PC-9 (cell line): ENCODE results near the gene CDK5RAP2. TPM values are rescaled to one million over a fixed set of nuclear protein-coding genes. Genes with fewer than 3 reads are reported as not detected.

Experiments
- BruUV-seq: library from RNA; stranded (reverse); fragments of 400-500 nt; replicated peaks from 2 replicates; lab custom pipeline; 2021; lab: Mats Ljungman, UMichigan
- CTCF ChIA-PET: fragments of 300-600 bp; sonication (Branson Sonifier 250); formaldehyde crosslinking; loops from one replicate; lab custom pipeline; 2022; ENCODE audit warnings: antibody characterized with exemption; lab: Charles Lee
- POLR2A ChIA-PET: fragments of 300-600 bp; sonication (Branson Sonifier 250); formaldehyde crosslinking; loops from one replicate; lab custom pipeline; 2022; ENCODE audit warnings: antibody characterized with exemption; ENCODE audit not compliant: unreplicated experiment; lab: Charles Lee
- DNase-seq, 2 experiments: peaks; one replicate each; pipeline versions ENCODE4 v3.0.0 to v3.0.0-alpha.2; 2015 to 2022; ENCODE audit warnings: mixed read lengths in 1 of 2
- H2AFZ ChIP-seq: fragments of 200-600 bp; sonication (generic); 2 replicates; pipeline ENCODE4 v1.8.1; 2017; ENCODE audit warnings: antibody characterized with exemption
- H3F3A ChIP-seq: fragments of 200-600 bp; sonication (generic); 2 replicates; pipeline ENCODE4 v1.8.1; 2017; ENCODE audit warnings: antibody characterized with exemption, mild to moderate bottlenecking, low read depth; ENCODE audit not compliant: insufficient read depth
- H3K27ac ChIP-seq: fragments of 200-600 bp; sonication (generic); 2 replicates; pipeline ENCODE4 v1.6.1; 2016; ENCODE audit warnings: mixed run types
- H3K27me3 ChIP-seq: fragments of 200-600 bp; sonication (generic); 2 replicates; pipeline ENCODE4 v1.6.1; 2016; ENCODE audit warnings: low read depth, mixed run types; ENCODE audit not compliant: insufficient read depth
- H3K36me3 ChIP-seq: fragments of 200-600 bp; sonication (generic); 2 replicates; pipeline ENCODE4 v1.6.1; 2016; ENCODE audit warnings: low read depth, mixed run types
- H3K4me1 ChIP-seq: fragments of 200-600 bp; sonication (generic); replicated peaks from 2 replicates; pipeline ENCODE4 v1.6.1; 2016; ENCODE audit warnings: mixed run types; ENCODE audit not compliant: insufficient read depth
- H3K4me2 ChIP-seq: fragments of 200-600 bp; sonication (generic); 2 replicates; pipeline ENCODE4 v1.6.1; 2017; ENCODE audit warnings: mixed run types
- H3K4me3 ChIP-seq: fragments of 200-600 bp; sonication (generic); 2 replicates; pipeline ENCODE4 v1.6.1; 2016; ENCODE audit warnings: mixed run types
- H3K79me2 ChIP-seq: fragments of 200-600 bp; sonication (generic); 2 replicates; pipeline ENCODE4 v1.6.1; 2017; ENCODE audit warnings: low read depth, mixed run types
- H3K9me2 ChIP-seq: fragments of 200-600 bp; sonication (generic); 2 replicates; pipeline ENCODE4 v1.8.1; 2017; ENCODE audit warnings: mild to moderate bottlenecking; ENCODE audit not compliant: insufficient read depth
- H3K9me3 ChIP-seq: fragments of 200-600 bp; sonication (generic); 2 replicates; pipeline ENCODE4 v1.8.1; 2016; ENCODE audit warnings: low read depth; ENCODE audit not compliant: insufficient read depth
- H4K20me1 ChIP-seq: fragments of 200-600 bp; sonication (generic); 2 replicates; pipeline ENCODE4 v1.8.1; 2017; ENCODE audit not compliant: insufficient read depth
- CTCF ChIP-seq: fragments of 200-600 bp; sonication (generic); conservative IDR thresholded peaks from 2 replicates; pipeline ENCODE4 v1.6.1; 2017; ENCODE audit warnings: mixed run types, antibody characterized with exemption, mild to moderate bottlenecking, moderate library complexity
- EZH2 ChIP-seq: fragments of 200-600 bp; sonication (generic); IDR thresholded peaks from 2 replicates; pipeline ENCODE4 v1.8.0; 2017; ENCODE audit warnings: antibody characterized with exemption, low read depth
- intact Hi-C: fragments of 100-400 bp; cut with micrococcal nuclease; formaldehyde crosslinking; loops from one replicate; pipeline ENCODE4 v1.10.0; 2022; ENCODE audit not compliant: unreplicated experiment
- total RNA-seq: library from RNA; stranded (reverse); gene quantifications from 2 replicates; pipeline ENCODE4 v1.2.3, GENCODE V29; 2021

The CDK5RAP2 gene
- total RNA-seq, 1 experiment from 2014 or later = 113 TPM

GRCh38 chr9:120353506-120353905, 226.5 kb downstream of the CDK5RAP2 start:
- H3K36me3 ChIP-seq = no peaks in the 10 kb centered on the region
- POLR2A ChIA-PET = interaction anchor here (0.7 kb wide), 1 partner anchor 346 kb away, joined by 8 read pairs; no protein-coding TSS in a partner anchor
- H3K27ac ChIP-seq = no peak overlapping the region
- no peak overlapping the region for H3K4me2 ChIP-seq
- no peaks in the 10 kb centered on the region for H3K9me3 ChIP-seq
- CTCF ChIA-PET = interaction anchor here (0.7 kb wide), 1 partner anchor 1913 kb away, joined by 3 read pairs; no protein-coding TSS in a partner anchor
- no peak for DNase-seq
- no peaks in the 10 kb centered on the region for H4K20me1 ChIP-seq
- intact Hi-C loops = no loop called here
- H3K4me3 ChIP-seq = no peak overlapping the region
- no peak for TF ChIP-seq EZH2
- TF ChIP-seq CTCF = no peak
- H3K79me2 ChIP-seq = no peaks in the 10 kb centered on the region
- no TSS peak for BruUV-seq
- no peaks in the 10 kb centered on the region for H3K9me2 ChIP-seq
- no peaks in the 10 kb centered on the region for H3K27me3 ChIP-seq
- H3F3A ChIP-seq = no peaks in the 10 kb centered on the region
- H3K4me1 ChIP-seq = no peaks in the 10 kb centered on the region
- H2AFZ ChIP-seq = no peak overlapping the region

GRCh38 chr9:120351106-120351505, 228.9 kb downstream of the CDK5RAP2 start:
- POLR2A ChIA-PET = no interaction called here

GRCh38 chr9:120350596-120350995, 229.4 kb downstream of the CDK5RAP2 start:
- CTCF ChIA-PET = no interaction called here

More at GRCh38 chr9:120351106-120351505, 228.9 kb downstream of the CDK5RAP2 start:
- H3F3A ChIP-seq = no peaks in the 10 kb centered on the region
- CTCF ChIA-PET = no interaction called here
- no peak overlapping the region for H3K27ac ChIP-seq
- TF ChIP-seq CTCF (no peak), EZH2 (no peak)
- H3K79me2 ChIP-seq = no peaks in the 10 kb centered on the region
- no peak overlapping the region for H2AFZ ChIP-seq
- H3K9me2 ChIP-seq = no peaks in the 10 kb centered on the region
- H3K4me3 ChIP-seq = no peak overlapping the region
- no TSS peak for BruUV-seq
- H3K27me3 ChIP-seq = no peaks in the 10 kb centered on the region
- no peak for DNase-seq
- no peaks in the 10 kb centered on the region for H3K9me3 ChIP-seq
- H4K20me1 ChIP-seq = no peaks in the 10 kb centered on the region
- H3K4me2 ChIP-seq = no peak overlapping the region
- no peaks in the 10 kb centered on the region for H3K36me3 ChIP-seq
- intact Hi-C loops = no loop called here
- H3K4me1 ChIP-seq = no peaks in the 10 kb centered on the region

More at GRCh38 chr9:120350596-120350995, 229.4 kb downstream of the CDK5RAP2 start:
- Histone ChIP-seq H3K4me3 (no peak overlapping the region), H4K20me1 (no peaks in the 10 kb centered on the region), H2AFZ (no peak overlapping the region), H3F3A (no peaks in the 10 kb centered on the region), H3K79me2 (no peaks in the 10 kb centered on the region), H3K36me3 (no peaks in the 10 kb centered on the region), H3K27me3 (no peaks in the 10 kb centered on the region), H3K27ac (no peak overlapping the region), H3K4me1 (no peaks in the 10 kb centered on the region), H3K9me2 (no peaks in the 10 kb centered on the region), H3K4me2 (no peak overlapping the region), H3K9me3 (no peaks in the 10 kb centered on the region)
- intact Hi-C loops = no loop called here
- TF ChIP-seq EZH2 = no peak
- no peak for TF ChIP-seq CTCF
- no peak for DNase-seq
- no TSS peak for BruUV-seq
- POLR2A ChIA-PET = no interaction called here
